Prostate gland (tissue), 2 donors: Measurements from ENCODE around the gene SPTLC1.

Experiments used
- POLR2A ChIP-seq: fragments of 450-650 bp; IDR thresholded peaks from one replicate; pipeline ENCODE4 v1.6.1; 2016; ENCODE audit warnings: antibody characterized with exemption, mild to moderate bottlenecking
- POLR2AphosphoS5 ChIP-seq: sonication (generic); formaldehyde crosslinking; IDR thresholded peaks from one replicate; pipeline ENCODE4 v1.6.1; 2017; ENCODE audit warnings: antibody characterized with exemption
- TF ChIP-seq, protein P1 (sequence below), 4 experiments: fragments of 200-600 bp in 2 of 4; fragments of 450-650 bp in 2 of 4; sonication (generic) in 2 of 4; IDR thresholded peaks; 1 replicate in 3 of 4; 2 replicates in 1 of 4; pipeline ENCODE4 v1.5.1; 2016 to 2019; ENCODE audit warnings: antibody characterized with exemption in 4 of 4, mild to moderate bottlenecking in 2 of 4, moderate library complexity in 2 of 4

DNA sequence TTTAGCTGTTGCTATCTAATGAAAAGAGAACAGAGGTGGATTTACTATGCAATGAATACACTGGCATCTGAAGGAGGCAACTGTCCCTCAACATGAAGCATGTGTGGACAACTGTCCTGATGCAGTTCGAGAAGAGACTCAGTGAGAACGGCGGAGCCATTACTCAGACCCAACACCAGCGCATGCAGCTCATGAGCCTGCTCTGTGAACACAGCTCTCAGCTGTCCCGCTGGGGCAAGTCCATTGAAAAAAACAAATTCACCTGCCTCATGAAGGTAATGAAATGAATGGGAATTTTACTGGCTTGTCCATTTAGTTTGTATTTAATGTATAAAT is 78.8 kb downstream of the SPTLC1 start:
- TF ChIP-seq, protein P1, sequence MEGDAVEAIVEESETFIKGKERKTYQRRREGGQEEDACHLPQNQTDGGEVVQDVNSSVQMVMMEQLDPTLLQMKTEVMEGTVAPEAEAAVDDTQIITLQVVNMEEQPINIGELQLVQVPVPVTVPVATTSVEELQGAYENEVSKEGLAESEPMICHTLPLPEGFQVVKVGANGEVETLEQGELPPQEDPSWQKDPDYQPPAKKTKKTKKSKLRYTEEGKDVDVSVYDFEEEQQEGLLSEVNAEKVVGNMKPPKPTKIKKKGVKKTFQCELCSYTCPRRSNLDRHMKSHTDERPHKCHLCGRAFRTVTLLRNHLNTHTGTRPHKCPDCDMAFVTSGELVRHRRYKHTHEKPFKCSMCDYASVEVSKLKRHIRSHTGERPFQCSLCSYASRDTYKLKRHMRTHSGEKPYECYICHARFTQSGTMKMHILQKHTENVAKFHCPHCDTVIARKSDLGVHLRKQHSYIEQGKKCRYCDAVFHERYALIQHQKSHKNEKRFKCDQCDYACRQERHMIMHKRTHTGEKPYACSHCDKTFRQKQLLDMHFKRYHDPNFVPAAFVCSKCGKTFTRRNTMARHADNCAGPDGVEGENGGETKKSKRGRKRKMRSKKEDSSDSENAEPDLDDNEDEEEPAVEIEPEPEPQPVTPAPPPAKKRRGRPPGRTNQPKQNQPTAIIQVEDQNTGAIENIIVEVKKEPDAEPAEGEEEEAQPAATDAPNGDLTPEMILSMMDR (IDR thresholded peaks at IDR 0.05), result no peak
- TF ChIP-seq POLR2A (no peak), POLR2AphosphoS5 (no peak)
